IPS DF 19.7 (cell line): ENCODE data around the gene TXNDC17.
"Not testable (repeated sequence)": the region's sequence is repeated elsewhere in the genome, so short reads cannot be mapped to it uniquely, and the experiment has no call there.

Experiments
- DNase-seq: peaks from one replicate; pipeline ENCODE4 v3.0.0-alpha.2; 2013; ENCODE audit warnings: low read depth, low spot score

TXNDC17 gene

GRCh38 chr17:6660101-6660500, 19.2 kb downstream of the TXNDC17 start:
- DNase-seq, result no peak

- no peak for DNase-seq
These were observed 20.1 kb downstream of the TXNDC17 start for GRCh38 chr17:6660805-6661463.

- DNase-seq, result no peak
These were observed 20.6 kb downstream of the TXNDC17 start for GRCh38 chr17:6661464-6661848.

GRCh38 chr17:6663200-6663599, 22.3 kb downstream of the TXNDC17 start:
- DNase-seq, result not testable (repeated sequence)

GRCh38 chr17:6666077-6666521, 25.2 kb downstream of the TXNDC17 start:
- peak; percentile 63 for DNase-seq

GRCh38 chr17:6666557-6666956, 25.7 kb downstream of the TXNDC17 start:
- no peak for DNase-seq

- DNase-seq, result no peak
These were observed 26.7 kb downstream of the TXNDC17 start for GRCh38 chr17:6667516-6667915.

- DNase-seq, result no peak
These were observed 27.4 kb downstream of the TXNDC17 start for GRCh38 chr17:6668219-6668618.

- no peak for DNase-seq
These were observed 28.0 kb downstream of the TXNDC17 start for GRCh38 chr17:6668727-6669425.

- DNase-seq, result no peak
These were observed 28.8 kb downstream of the TXNDC17 start for GRCh38 chr17:6669479-6670212.

GRCh38 chr17:6670571-6670970, 29.7 kb downstream of the TXNDC17 start:
- no peak for DNase-seq

- DNase-seq, result no peak
These were observed 30.1 kb downstream of the TXNDC17 start for GRCh38 chr17:6670999-6671398.

GRCh38 chr17:6671431-6671830, 30.6 kb downstream of the TXNDC17 start:
- DNase-seq, result no peak

- no peak for DNase-seq
These were observed 33.7 kb downstream of the TXNDC17 start for GRCh38 chr17:6674586-6674985.

GRCh38 chr17:6675201-6675825, 34.5 kb downstream of the TXNDC17 start:
- DNase-seq, result no peak

GRCh38 chr17:6676802-6677157, 35.9 kb downstream of the TXNDC17 start:
- no peak for DNase-seq

GRCh38 chr17:6677158-6677831, 36.4 kb downstream of the TXNDC17 start:
- DNase-seq, result no peak

- DNase-seq, result no peak
These were observed 37.1 kb downstream of the TXNDC17 start for GRCh38 chr17:6677946-6678345.

- DNase-seq, result no peak
These were observed 38.4 kb downstream of the TXNDC17 start for GRCh38 chr17:6679241-6679640.

GRCh38 chr17:6681176-6681575, 40.3 kb downstream of the TXNDC17 start:
- DNase-seq, result no peak

GRCh38 chr17:6681671-6682070, 40.8 kb downstream of the TXNDC17 start:
- DNase-seq, result no peak

- no peak for DNase-seq
These were observed 41.5 kb downstream of the TXNDC17 start for GRCh38 chr17:6682339-6682738.
